ENCODE results near the gene PRKG1. TPM values are rescaled to one million over a fixed set of nuclear protein-coding genes. Genes with fewer than 3 reads are reported as not detected.

The PRKG1 gene
- polyA plus RNA-seq, 1 donor, result 12.0 TPM

DNA sequence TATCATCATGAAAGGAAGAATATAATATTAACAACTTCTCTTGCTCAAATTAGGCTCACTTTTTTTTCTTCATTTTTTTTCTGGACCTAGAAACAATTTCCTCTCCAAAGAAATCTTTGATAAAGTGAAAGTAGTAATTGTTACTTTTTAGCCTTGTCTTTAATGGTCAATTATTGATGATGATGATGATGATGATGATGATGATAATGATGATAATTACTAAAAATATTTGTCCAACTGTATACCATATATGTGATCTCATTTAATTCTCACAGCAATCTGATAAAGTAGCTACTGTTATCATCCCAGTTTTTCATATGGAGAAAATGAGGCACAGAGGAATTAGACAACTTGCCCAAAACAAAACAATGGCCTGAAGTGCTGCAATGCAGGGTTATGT lies 12.8 kb downstream of the PRKG1 start:
- Histone ChIP-seq H3K4me3 (ENCODE audit: low read length) (no peak overlapping the region), H3K4me1 (ENCODE audit: control insufficient read depth, insufficient read depth, low read length) (peaks cover 9% of the 10 kb centered on the region), H3K9me3 (ENCODE audit: control insufficient read depth, low read depth, low read length) (no peaks in the 10 kb centered on the region), H3K27me3 (ENCODE audit: control insufficient read depth, insufficient read depth, low read length) (no peaks in the 10 kb centered on the region), H3K36me3 (ENCODE audit: control insufficient read depth, insufficient read depth, low read length) (no peaks in the 10 kb centered on the region), H3K27ac (ENCODE audit: low read length) (no peak overlapping the region)
- no peak for DNase-seq

DNA sequence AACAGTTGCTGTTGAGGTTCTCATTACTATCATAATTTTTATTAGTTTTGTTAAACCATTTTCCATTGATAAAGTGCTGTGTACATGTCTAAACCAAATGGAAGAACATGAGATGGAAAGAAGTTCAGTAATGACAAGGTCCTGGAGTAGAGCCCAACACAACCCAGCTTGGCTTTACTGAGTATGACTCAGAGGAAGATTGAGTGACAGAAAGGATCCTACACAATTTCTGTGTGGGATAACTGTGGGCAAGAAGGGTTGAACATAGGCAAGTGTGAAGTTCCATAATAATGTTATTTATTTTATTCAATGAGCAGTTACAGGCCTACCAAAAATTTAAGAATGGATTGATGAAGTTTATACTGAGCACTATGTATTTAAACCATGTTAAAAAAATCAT lies 15.9 kb downstream of the PRKG1 start:
- Histone ChIP-seq H3K4me1 (ENCODE audit: control insufficient read depth, insufficient read depth, low read length) (no peaks in the 10 kb centered on the region), H3K36me3 (ENCODE audit: control insufficient read depth, insufficient read depth, low read length) (no peaks in the 10 kb centered on the region), H3K27me3 (ENCODE audit: control insufficient read depth, insufficient read depth, low read length) (no peaks in the 10 kb centered on the region), H3K9me3 (ENCODE audit: control insufficient read depth, low read depth, low read length) (no peaks in the 10 kb centered on the region), H3K4me3 (ENCODE audit: low read length) (no peak overlapping the region), H3K27ac (ENCODE audit: low read length) (no peak overlapping the region)
- DNase-seq, result no peak

DNA sequence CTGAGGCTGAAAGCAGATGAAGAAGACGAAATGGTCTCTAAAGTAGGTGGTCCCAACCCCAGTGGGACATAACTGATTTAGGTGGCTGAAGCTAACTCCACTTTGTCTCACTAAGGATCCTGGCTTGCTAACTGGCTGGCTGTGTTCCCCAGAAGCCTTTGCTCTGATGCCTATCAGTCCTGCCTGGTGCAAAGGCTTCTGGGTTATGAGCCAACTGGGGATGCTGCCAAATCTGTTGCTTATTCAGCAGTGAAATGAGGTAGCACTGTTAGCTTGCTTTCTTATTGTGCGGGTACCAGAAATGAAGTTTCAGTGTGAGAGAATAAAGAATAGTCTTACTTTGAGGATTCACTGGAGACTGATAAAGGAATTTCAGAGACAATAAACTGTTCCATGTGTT lies 18.1 kb downstream of the PRKG1 start:
- H3K27ac ChIP-seq (ENCODE audit: low read length), result no peak overlapping the region
- no peaks in the 10 kb centered on the region for H3K36me3 ChIP-seq (ENCODE audit: control insufficient read depth, insufficient read depth, low read length)
- H3K27me3 ChIP-seq (ENCODE audit: control insufficient read depth, insufficient read depth, low read length), result no peaks in the 10 kb centered on the region
- H3K4me3 ChIP-seq (ENCODE audit: low read length), result no peak overlapping the region
- WGBS (ENCODE audit: insufficient coverage, low lambda C conversion rate), result 83% methylated on average over 1 of the region's 2 CpGs
- H3K4me1 ChIP-seq (ENCODE audit: control insufficient read depth, insufficient read depth, low read length), result no peaks in the 10 kb centered on the region
- no peaks in the 10 kb centered on the region for H3K9me3 ChIP-seq (ENCODE audit: control insufficient read depth, low read depth, low read length)
- no peak for DNase-seq

DNA sequence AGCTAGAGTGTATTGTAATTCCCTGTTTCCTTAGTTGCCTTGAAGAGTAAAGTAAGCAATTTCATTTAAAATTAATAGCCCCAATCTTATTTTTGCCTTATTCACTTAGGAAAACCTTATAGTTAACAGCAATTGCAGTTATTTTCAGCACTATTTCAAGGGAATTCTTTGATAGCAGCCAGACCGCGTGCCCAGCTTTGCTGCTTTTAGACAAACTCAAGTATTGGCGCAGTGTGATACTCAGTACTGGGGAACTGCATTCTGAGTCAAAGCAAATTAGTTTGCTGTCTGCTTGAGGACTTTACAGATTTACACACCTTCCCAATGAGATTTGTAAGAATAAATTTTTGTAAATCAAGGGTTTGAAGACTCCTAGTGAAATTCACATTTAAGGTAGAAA lies 21.2 kb downstream of the PRKG1 start:
- H3K9me3 ChIP-seq (ENCODE audit: control insufficient read depth, low read depth, low read length), result no peaks in the 10 kb centered on the region
- H3K4me3 ChIP-seq (ENCODE audit: low read length), result no peak overlapping the region
- no peaks in the 10 kb centered on the region for H3K27me3 ChIP-seq (ENCODE audit: control insufficient read depth, insufficient read depth, low read length)
- WGBS (ENCODE audit: insufficient coverage, low lambda C conversion rate), result 77% methylated on average over 3 of the region's 3 CpGs
- H3K36me3 ChIP-seq (ENCODE audit: control insufficient read depth, insufficient read depth, low read length), result no peaks in the 10 kb centered on the region
- DNase-seq, result no peak
- no peaks in the 10 kb centered on the region for H3K4me1 ChIP-seq (ENCODE audit: control insufficient read depth, insufficient read depth, low read length)
- H3K27ac ChIP-seq (ENCODE audit: low read length), result no peak overlapping the region

DNA sequence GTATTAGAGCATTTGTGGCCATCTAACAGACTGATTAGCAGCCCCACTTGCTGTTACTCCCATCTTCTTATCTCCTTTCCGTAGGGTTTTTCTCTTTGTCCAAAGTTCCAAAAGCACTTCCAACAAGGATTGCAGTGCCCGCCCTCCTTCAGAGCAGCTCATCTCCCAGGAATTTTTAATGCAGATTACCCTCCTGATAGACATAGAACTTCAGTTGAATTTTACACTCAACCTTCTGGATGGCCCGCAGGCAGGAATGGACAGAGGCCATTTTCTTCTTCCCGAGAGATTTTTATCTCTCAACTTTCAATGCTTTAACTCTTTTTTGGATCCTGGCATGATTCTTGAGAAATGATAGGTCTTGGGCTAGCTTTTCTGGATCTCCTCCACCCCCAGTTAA lies 23.3 kb downstream of the PRKG1 start:
- no peaks in the 10 kb centered on the region for H3K36me3 ChIP-seq (ENCODE audit: control insufficient read depth, insufficient read depth, low read length)
- no peak overlapping the region for H3K4me3 ChIP-seq (ENCODE audit: low read length)
- no peaks in the 10 kb centered on the region for H3K9me3 ChIP-seq (ENCODE audit: control insufficient read depth, low read depth, low read length)
- H3K27ac ChIP-seq (ENCODE audit: low read length), result no peak overlapping the region
- H3K27me3 ChIP-seq (ENCODE audit: control insufficient read depth, insufficient read depth, low read length), result no peaks in the 10 kb centered on the region
- no peaks in the 10 kb centered on the region for H3K4me1 ChIP-seq (ENCODE audit: control insufficient read depth, insufficient read depth, low read length)
- DNase-seq, result no peak
- 59% methylated on average over 2 of the region's 4 CpGs for whole genome bisulfite sequencing (ENCODE audit: insufficient coverage, low lambda C conversion rate)

DNA sequence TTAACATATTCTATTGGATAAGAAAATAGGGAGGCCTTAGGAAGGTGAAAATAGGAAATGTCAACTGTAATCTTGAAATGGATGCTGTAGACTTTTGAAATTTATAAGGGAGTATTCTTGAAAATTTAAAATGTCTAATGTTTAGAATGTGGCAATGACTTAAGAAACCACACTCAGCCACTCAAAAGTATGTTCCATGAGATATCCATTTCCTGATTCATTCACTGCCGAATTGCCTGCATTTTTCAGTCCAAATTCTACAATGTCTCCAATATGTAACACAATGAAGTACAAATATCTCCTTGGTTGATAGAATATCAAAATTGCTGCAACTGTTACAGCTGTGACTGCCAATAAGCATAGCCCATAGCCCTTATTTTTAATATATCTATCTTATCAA lies 25.9 kb downstream of the PRKG1 start:
- Histone ChIP-seq H3K27ac (ENCODE audit: low read length) (no peak overlapping the region), H3K36me3 (ENCODE audit: control insufficient read depth, insufficient read depth, low read length) (no peaks in the 10 kb centered on the region), H3K4me1 (ENCODE audit: control insufficient read depth, insufficient read depth, low read length) (no peaks in the 10 kb centered on the region), H3K9me3 (ENCODE audit: control insufficient read depth, low read depth, low read length) (no peaks in the 10 kb centered on the region), H3K4me3 (ENCODE audit: low read length) (no peak overlapping the region), H3K27me3 (ENCODE audit: control insufficient read depth, insufficient read depth, low read length) (no peaks in the 10 kb centered on the region)
- WGBS (ENCODE audit: insufficient coverage, low lambda C conversion rate), result no CpG with 5 or more reads among the region's 1 CpG
- DNase-seq, result no peak

DNA sequence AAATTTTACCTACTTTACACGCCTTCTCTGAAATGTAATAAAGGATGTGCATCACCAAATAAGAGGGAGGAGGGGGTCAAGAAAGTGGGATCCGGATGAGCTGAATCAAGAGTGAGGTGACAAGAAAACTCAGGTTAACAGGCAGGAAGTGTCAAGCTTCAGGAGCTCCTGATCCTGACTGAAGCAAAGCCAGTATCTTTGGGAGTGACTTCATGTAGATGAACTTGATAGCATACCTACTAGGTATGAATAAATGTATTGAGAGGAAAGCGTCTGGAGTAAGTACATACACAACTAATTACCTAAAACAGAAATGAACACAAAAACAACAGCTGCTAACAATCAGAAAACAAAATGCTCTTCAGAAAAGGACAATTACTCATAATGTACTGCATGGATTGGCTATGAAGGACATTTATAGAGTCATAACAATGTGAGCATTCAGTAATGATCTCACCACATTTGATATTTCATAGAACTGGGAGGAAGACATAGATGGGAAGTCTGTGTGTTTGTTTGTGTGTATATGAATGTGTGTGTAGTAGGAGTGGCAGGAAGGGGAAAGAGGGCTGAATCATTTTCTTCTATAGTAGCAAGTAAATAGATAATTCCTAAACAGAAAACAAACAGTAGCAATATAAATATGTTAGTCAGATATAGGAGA lies 29.4 kb downstream of the PRKG1 start:
- Histone ChIP-seq H3K4me3 (ENCODE audit: low read length) (no peak overlapping the region), H3K36me3 (ENCODE audit: control insufficient read depth, insufficient read depth, low read length) (no peaks in the 10 kb centered on the region), H3K27ac (ENCODE audit: low read length) (no peak overlapping the region), H3K4me1 (ENCODE audit: control insufficient read depth, insufficient read depth, low read length) (no peaks in the 10 kb centered on the region), H3K9me3 (ENCODE audit: control insufficient read depth, low read depth, low read length) (no peaks in the 10 kb centered on the region), H3K27me3 (ENCODE audit: control insufficient read depth, insufficient read depth, low read length) (no peaks in the 10 kb centered on the region)
- no CpG with 5 or more reads among the region's 3 CpGs for WGBS (ENCODE audit: insufficient coverage, low lambda C conversion rate)
- DNase-seq, result no peak

DNA sequence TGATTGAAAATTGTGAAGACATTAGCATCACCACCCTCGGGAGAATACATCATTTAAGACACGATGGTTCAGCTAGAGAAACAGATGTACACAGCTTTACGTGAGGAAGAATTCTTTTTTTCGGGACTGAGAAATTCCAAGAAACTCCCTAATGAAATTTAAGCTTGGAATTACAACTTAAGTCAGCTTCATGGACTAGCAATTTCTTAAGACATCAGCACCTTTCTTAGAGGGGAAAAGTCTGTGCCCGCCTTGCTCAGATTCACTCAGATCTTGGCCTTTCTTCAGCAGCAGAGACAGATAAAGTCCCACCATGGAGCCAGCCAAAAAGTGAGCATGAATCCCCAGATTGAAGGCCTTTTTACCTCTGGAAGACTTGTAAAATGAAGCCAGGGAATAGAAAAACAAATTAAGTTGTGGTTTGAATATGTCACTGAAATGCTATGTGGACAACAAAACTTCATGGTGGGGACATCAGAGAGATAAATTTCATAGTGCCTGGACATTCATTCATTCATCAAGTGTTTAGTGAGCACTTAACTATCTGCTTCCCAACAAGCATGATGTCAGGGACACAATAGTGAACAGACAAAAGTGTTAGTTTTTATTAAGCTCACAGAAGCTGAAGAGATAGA lies 32.1 kb downstream of the PRKG1 start:
- 100% methylated on average over 1 of the region's 5 CpGs for WGBS (ENCODE audit: insufficient coverage, low lambda C conversion rate)
- DNase-seq, result no peak
- Histone ChIP-seq H3K27ac (ENCODE audit: low read length) (no peak overlapping the region), H3K36me3 (ENCODE audit: control insufficient read depth, insufficient read depth, low read length) (no peaks in the 10 kb centered on the region), H3K4me1 (ENCODE audit: control insufficient read depth, insufficient read depth, low read length) (no peaks in the 10 kb centered on the region), H3K27me3 (ENCODE audit: control insufficient read depth, insufficient read depth, low read length) (no peaks in the 10 kb centered on the region), H3K9me3 (ENCODE audit: control insufficient read depth, low read depth, low read length) (no peaks in the 10 kb centered on the region), H3K4me3 (ENCODE audit: low read length) (no peak overlapping the region)

DNA sequence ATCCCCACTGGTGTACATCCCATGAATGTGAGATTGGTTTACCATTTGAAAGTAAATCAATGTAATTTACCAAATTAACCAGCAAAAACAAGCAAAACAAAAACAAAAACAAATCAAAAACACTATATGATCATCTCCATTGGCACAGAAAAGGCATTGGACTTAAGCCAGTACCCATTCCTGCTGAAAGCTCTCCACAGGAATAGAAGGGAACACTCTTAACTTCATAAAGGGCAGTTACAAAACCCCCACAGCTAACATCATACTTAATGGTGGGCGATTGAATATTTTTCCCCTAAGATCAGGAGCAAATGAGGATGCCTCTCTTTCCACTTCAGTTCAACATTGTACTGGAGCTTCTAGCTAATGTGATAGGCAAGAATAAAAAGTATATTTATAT lies 34.1 kb downstream of the PRKG1 start:
- H3K27me3 ChIP-seq (ENCODE audit: control insufficient read depth, insufficient read depth, low read length), result no peaks in the 10 kb centered on the region
- no peaks in the 10 kb centered on the region for H3K36me3 ChIP-seq (ENCODE audit: control insufficient read depth, insufficient read depth, low read length)
- no peak overlapping the region for H3K27ac ChIP-seq (ENCODE audit: low read length)
- WGBS (ENCODE audit: insufficient coverage, low lambda C conversion rate), result no CpG with 5 or more reads among the region's 1 CpG
- no peaks in the 10 kb centered on the region for H3K9me3 ChIP-seq (ENCODE audit: control insufficient read depth, low read depth, low read length)
- DNase-seq, result no peak
- H3K4me3 ChIP-seq (ENCODE audit: low read length), result no peak overlapping the region
- H3K4me1 ChIP-seq (ENCODE audit: control insufficient read depth, insufficient read depth, low read length), result no peaks in the 10 kb centered on the region

DNA sequence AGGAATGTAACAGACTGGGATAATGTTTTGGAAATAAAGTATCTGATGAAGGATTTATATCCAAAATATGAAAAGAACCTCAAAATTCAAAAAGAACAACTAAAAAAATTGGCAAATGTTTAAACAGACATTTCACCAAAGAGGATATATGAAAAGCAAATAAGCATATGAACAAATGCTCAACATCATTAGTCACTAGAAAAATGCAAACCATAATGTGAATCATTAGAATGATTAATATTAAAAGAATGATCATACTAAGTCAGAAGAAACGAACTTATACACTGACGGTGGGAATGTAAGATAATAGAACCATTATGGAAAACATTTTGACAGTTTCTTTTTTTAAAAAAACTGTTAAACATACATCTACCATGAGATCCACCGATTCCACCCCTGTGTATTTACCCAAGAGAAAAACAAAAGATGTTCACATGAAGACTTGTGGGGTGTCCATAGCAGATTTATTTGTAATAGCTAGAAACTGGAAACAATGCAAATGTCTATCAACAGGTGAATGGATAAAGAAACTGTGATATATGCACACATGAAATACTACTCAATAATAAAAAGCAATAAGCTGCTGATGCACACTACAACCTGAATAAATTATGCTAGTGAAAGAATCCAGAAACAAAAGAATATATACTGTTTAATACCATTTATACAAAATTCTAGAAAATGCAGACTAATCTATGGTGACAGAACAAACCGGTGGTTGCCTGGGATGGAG lies 35.7 kb downstream of the PRKG1 start:
- Histone ChIP-seq H3K27me3 (ENCODE audit: control insufficient read depth, insufficient read depth, low read length) (no peaks in the 10 kb centered on the region), H3K4me3 (ENCODE audit: low read length) (no peak overlapping the region), H3K9me3 (ENCODE audit: control insufficient read depth, low read depth, low read length) (no peaks in the 10 kb centered on the region), H3K36me3 (ENCODE audit: control insufficient read depth, insufficient read depth, low read length) (no peaks in the 10 kb centered on the region), H3K4me1 (ENCODE audit: control insufficient read depth, insufficient read depth, low read length) (no peaks in the 10 kb centered on the region), H3K27ac (ENCODE audit: low read length) (no peak overlapping the region)
- WGBS (ENCODE audit: insufficient coverage, low lambda C conversion rate), result 83% methylated on average over 4 of the region's 4 CpGs
- DNase-seq, result no peak

DNA sequence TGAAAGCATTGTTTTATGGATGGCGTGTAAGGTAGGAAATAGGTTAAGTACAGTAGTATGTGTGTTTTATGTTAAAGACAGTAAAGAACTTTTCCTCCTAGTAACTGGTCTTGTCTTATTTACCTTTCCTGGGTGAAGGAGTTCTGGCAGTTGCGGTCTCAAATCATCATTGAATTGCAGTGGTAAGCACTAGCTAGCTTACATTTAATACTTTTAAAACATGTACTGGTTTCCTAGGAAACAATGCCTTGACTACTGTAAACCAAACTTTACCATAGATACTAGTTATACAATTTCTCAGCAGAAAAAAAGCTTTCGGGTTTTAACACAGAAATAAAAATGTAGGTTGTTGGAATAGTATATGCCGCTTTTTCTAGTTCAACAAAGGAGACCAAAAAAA lies 37.7 kb downstream of the PRKG1 start:
- Histone ChIP-seq H3K27me3 (ENCODE audit: control insufficient read depth, insufficient read depth, low read length) (no peaks in the 10 kb centered on the region), H3K4me1 (ENCODE audit: control insufficient read depth, insufficient read depth, low read length) (no peaks in the 10 kb centered on the region), H3K27ac (ENCODE audit: low read length) (no peak overlapping the region), H3K36me3 (ENCODE audit: control insufficient read depth, insufficient read depth, low read length) (no peaks in the 10 kb centered on the region), H3K4me3 (ENCODE audit: low read length) (no peak overlapping the region), H3K9me3 (ENCODE audit: control insufficient read depth, low read depth, low read length) (no peaks in the 10 kb centered on the region)
- no peak for DNase-seq
- 100% methylated on average over 1 of the region's 4 CpGs for WGBS (ENCODE audit: insufficient coverage, low lambda C conversion rate)

All from large intestine (tissue), 3 donors.